Neural progenitor cell (in vitro differentiated cells): ENCODE measurements around the gene NTN5. TPM values are rescaled to one million over a fixed set of nuclear protein-coding genes. Genes with fewer than 3 reads are reported as not detected.

Experiments used
- DNase-seq: peaks from one replicate; pipeline ENCODE4 v3.0.0-alpha.2; 2016; ENCODE audit warnings: low spot score
- H2AFZ ChIP-seq: fragments of 200-600 bp; sonication (generic); replicated peaks from 2 replicates; pipeline ENCODE4 v1.6.1; 2016; ENCODE audit warnings: antibody characterized with exemption
- H3F3A ChIP-seq: fragments of 200-600 bp; sonication (generic); 2 replicates; pipeline ENCODE4 v1.6.1; 2016; ENCODE audit warnings: antibody characterized with exemption, low read depth
- H3K27ac ChIP-seq: fragments of 200-600 bp; sonication (generic); 2 replicates; pipeline ENCODE4 v1.5.1; 2016; ENCODE audit warnings: mild to moderate bottlenecking
- H3K27me3 ChIP-seq: fragments of 200-600 bp; sonication (generic); 2 replicates; pipeline ENCODE4 v1.6.1; 2016; ENCODE audit warnings: mild to moderate bottlenecking, moderate library complexity
- H3K36me3 ChIP-seq: fragments of 200-600 bp; sonication (generic); 2 replicates; pipeline ENCODE4 v1.5.1; 2016
- H3K4me1 ChIP-seq: fragments of 200-600 bp; sonication (generic); 2 replicates; pipeline ENCODE4 v1.6.1; 2016; ENCODE audit warnings: mixed run types
- H3K4me2 ChIP-seq: fragments of 200-600 bp; sonication (generic); 2 replicates; pipeline ENCODE4 v1.6.1; 2016
- H3K4me3 ChIP-seq: fragments of 200-600 bp; sonication (generic); 2 replicates; pipeline ENCODE4 v1.5.1; 2016
- H3K79me2 ChIP-seq: fragments of 200-600 bp; sonication (generic); 2 replicates; pipeline ENCODE4 v1.6.1; 2016; ENCODE audit warnings: low read depth
- H3K9ac ChIP-seq: fragments of 200-600 bp; sonication (generic); 2 replicates; pipeline ENCODE4 v1.6.1; 2016
- H3K9me3 ChIP-seq: fragments of 200-600 bp; sonication (generic); 2 replicates; pipeline ENCODE4 v1.5.1; 2016; ENCODE audit warnings: low read depth
- H4K20me1 ChIP-seq: fragments of 200-600 bp; sonication (generic); 2 replicates; pipeline ENCODE4 v1.6.1; 2016; ENCODE audit warnings: low read depth
- H3K27ac Mint-ChIP-seq: 3 replicates; pipeline ENCODE4 v1.8.0; 2021; ENCODE audit warnings: mixed read lengths
- H3K27me3 Mint-ChIP-seq: 2 replicates; pipeline ENCODE4 v1.8.0; 2022; ENCODE audit warnings: low read depth, mild to moderate bottlenecking, inconsistent platforms, moderate library complexity, mixed read lengths; ENCODE audit not compliant: insufficient read depth
- H3K36me3 Mint-ChIP-seq: 3 replicates; pipeline ENCODE4 v1.8.0; 2021; ENCODE audit warnings: mixed read lengths
- H3K4me1 Mint-ChIP-seq: 3 replicates; pipeline ENCODE4 v1.8.0; 2021; ENCODE audit warnings: mixed read lengths
- H3K4me3 Mint-ChIP-seq: 3 replicates; pipeline ENCODE4 v1.8.0; 2021; ENCODE audit warnings: mild to moderate bottlenecking, moderate library complexity, mixed read lengths
- H3K9me3 Mint-ChIP-seq: 3 replicates; pipeline ENCODE4 v1.8.0; 2020; ENCODE audit warnings: mixed read lengths
- CTCF ChIP-seq: fragments of 200-600 bp; sonication (generic); IDR thresholded peaks from 2 replicates; pipeline ENCODE4 v1.5.1; 2017; ENCODE audit warnings: antibody characterized with exemption, mild to moderate bottlenecking
- EZH2 ChIP-seq: fragments of 200-600 bp; sonication (generic); IDR thresholded peaks from 2 replicates; pipeline ENCODE4 v1.6.1; 2017; ENCODE audit warnings: antibody characterized with exemption, mild to moderate bottlenecking, moderate library complexity
- EZH2phosphoT487 ChIP-seq: fragments of 200-600 bp; sonication (generic); IDR thresholded peaks from 2 replicates; pipeline ENCODE4 v1.6.1; 2017; ENCODE audit warnings: antibody characterized with exemption
- total RNA-seq: library from RNA; depleted of rRNA; stranded (reverse); fragments of >200 nt; gene quantifications from 2 replicates; pipeline ENCODE4 v1.2.3, GENCODE V29; 2015; ENCODE audit warnings: low replicate concordance

The NTN5 gene
- total RNA-seq, 1 donor from 2014 or later: not detected

- H3K4me1 ChIP-seq: peaks cover 18% of the 10 kb centered on the region
- H3K4me2 ChIP-seq: peak overlapping the region; percentile 81
- peak; percentile 100 for DNase-seq
- Mint-ChIP-seq H3K27ac (peak overlapping the region; percentile 79), H3K4me1 (peaks cover 42% of the 10 kb centered on the region), H3K36me3 (peaks cover 2% of the 10 kb centered on the region), H3K4me3 (peak overlapping the region; percentile 92), H3K27me3 (peaks cover 5% of the 10 kb centered on the region), H3K9me3 (no peaks in the 10 kb centered on the region)
- peak overlapping the region; percentile 66 for H2AFZ ChIP-seq
- no peaks in the 10 kb centered on the region for H3K79me2 ChIP-seq
- TF ChIP-seq EZH2 (no peak), EZH2phosphoT487 (no peak), CTCF (no peak)
- peaks cover 39% of the 10 kb centered on the region for H3F3A ChIP-seq
- no peak overlapping the region for H3K27ac ChIP-seq
- peak overlapping the region; percentile 18 for H3K9ac ChIP-seq
- H3K9me3 ChIP-seq: no peaks in the 10 kb centered on the region
- H4K20me1 ChIP-seq: no peaks in the 10 kb centered on the region
- H3K27me3 ChIP-seq: no peaks in the 10 kb centered on the region
- no peaks in the 10 kb centered on the region for H3K36me3 ChIP-seq
- peak overlapping the region; percentile 75 for H3K4me3 ChIP-seq
These were observed 41.3 kb upstream of the NTN5 start for GRCh38 chr19:48713864-48714755.

GRCh38 chr19:48713041-48713863 is 40.4 kb upstream of the NTN5 start:
- Histone ChIP-seq H3F3A (peaks cover 39% of the 10 kb centered on the region), H2AFZ (peak overlapping the region; percentile 66), H4K20me1 (no peaks in the 10 kb centered on the region), H3K4me1 (peaks cover 13% of the 10 kb centered on the region), H3K36me3 (no peaks in the 10 kb centered on the region), H3K9me3 (no peaks in the 10 kb centered on the region), H3K4me3 (peak overlapping the region; percentile 75), H3K4me2 (peak overlapping the region; percentile 80), H3K27ac (no peak overlapping the region), H3K79me2 (no peaks in the 10 kb centered on the region), H3K9ac (no peak overlapping the region), H3K27me3 (no peaks in the 10 kb centered on the region)
- H3K27me3 Mint-ChIP-seq: peaks cover 3% of the 10 kb centered on the region
- H3K36me3 Mint-ChIP-seq: peaks cover 2% of the 10 kb centered on the region
- peak; percentile 74 for DNase-seq
- peak overlapping the region; percentile 92 for H3K4me3 Mint-ChIP-seq
- TF ChIP-seq EZH2phosphoT487: no peak
- TF ChIP-seq CTCF: peak; percentile 39
- H3K27ac Mint-ChIP-seq: no peak overlapping the region
- no peaks in the 10 kb centered on the region for H3K9me3 Mint-ChIP-seq
- peaks cover 34% of the 10 kb centered on the region for H3K4me1 Mint-ChIP-seq

GRCh38 chr19:48711106-48711662 is 38.4 kb upstream of the NTN5 start:
- no peak overlapping the region for H2AFZ ChIP-seq
- TF ChIP-seq EZH2 (no peak), EZH2phosphoT487 (no peak), CTCF (no peak)

More at GRCh38 chr19:48711106-48711662, 38.4 kb upstream of the NTN5 start:
- Mint-ChIP-seq H3K27ac (no peak overlapping the region), H3K4me3 (peak overlapping the region; percentile 64), H3K27me3 (peaks cover 3% of the 10 kb centered on the region), H3K36me3 (peaks cover 4% of the 10 kb centered on the region), H3K4me1 (peaks cover 20% of the 10 kb centered on the region), H3K9me3 (no peaks in the 10 kb centered on the region)
- H3K27ac ChIP-seq: no peak overlapping the region
- DNase-seq: no peak
- peaks cover 28% of the 10 kb centered on the region for H3F3A ChIP-seq
- peaks cover 5% of the 10 kb centered on the region for H3K4me1 ChIP-seq
- no peak overlapping the region for H3K9ac ChIP-seq
- no peaks in the 10 kb centered on the region for H3K36me3 ChIP-seq
- H3K27me3 ChIP-seq: no peaks in the 10 kb centered on the region
- no peak overlapping the region for H3K4me2 ChIP-seq
- H3K4me3 ChIP-seq: no peak overlapping the region
- no peaks in the 10 kb centered on the region for H3K9me3 ChIP-seq
- no peaks in the 10 kb centered on the region for H3K79me2 ChIP-seq
- no peaks in the 10 kb centered on the region for H4K20me1 ChIP-seq
